Neural progenitor cell (in vitro differentiated cells): ENCODE results near the gene MPZL1.

Experiments used
- EZH2 ChIP-seq: fragments of 200-600 bp; sonication (generic); IDR thresholded peaks from 2 replicates; pipeline ENCODE4 v1.6.1; 2017; ENCODE audit warnings: antibody characterized with exemption, mild to moderate bottlenecking, moderate library complexity
- TF ChIP-seq, protein P1 (sequence below): fragments of 200-600 bp; sonication (generic); IDR thresholded peaks from 2 replicates; pipeline ENCODE4 v1.5.1; 2017; ENCODE audit warnings: antibody characterized with exemption, mild to moderate bottlenecking

DNA sequence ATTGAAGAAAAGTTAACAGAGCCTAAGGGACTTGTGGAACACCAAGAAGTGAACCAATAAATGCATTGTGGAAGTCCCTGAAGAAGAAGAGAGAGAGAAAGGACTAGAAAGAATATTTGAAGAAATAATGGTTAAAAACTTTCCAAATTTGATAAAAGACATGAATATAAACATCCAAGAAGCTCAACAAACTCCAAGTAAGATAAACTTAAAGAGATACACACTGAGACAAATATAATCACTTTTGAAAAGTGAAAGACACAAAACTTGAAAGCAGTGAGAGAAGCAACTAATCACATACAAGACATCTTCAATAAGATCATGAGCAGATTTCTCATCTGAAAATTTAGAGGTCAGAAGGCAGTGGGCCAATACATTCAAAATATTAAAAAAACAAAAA lies 91.2 kb downstream of the MPZL1 start:
- TF ChIP-seq, protein P1, sequence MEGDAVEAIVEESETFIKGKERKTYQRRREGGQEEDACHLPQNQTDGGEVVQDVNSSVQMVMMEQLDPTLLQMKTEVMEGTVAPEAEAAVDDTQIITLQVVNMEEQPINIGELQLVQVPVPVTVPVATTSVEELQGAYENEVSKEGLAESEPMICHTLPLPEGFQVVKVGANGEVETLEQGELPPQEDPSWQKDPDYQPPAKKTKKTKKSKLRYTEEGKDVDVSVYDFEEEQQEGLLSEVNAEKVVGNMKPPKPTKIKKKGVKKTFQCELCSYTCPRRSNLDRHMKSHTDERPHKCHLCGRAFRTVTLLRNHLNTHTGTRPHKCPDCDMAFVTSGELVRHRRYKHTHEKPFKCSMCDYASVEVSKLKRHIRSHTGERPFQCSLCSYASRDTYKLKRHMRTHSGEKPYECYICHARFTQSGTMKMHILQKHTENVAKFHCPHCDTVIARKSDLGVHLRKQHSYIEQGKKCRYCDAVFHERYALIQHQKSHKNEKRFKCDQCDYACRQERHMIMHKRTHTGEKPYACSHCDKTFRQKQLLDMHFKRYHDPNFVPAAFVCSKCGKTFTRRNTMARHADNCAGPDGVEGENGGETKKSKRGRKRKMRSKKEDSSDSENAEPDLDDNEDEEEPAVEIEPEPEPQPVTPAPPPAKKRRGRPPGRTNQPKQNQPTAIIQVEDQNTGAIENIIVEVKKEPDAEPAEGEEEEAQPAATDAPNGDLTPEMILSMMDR = no peak
- no peak for TF ChIP-seq EZH2
